Stimulated activated naive CD8-positive, alpha-beta T cell treated with anti-CD3 and anti-CD28 coated beads, Interleukin-15, Interleukin-2, amounts not matched to agents 100 ng/mL and 50 ng/mL, for 24 hours (primary cell): ENCODE data around the gene TBCE.
"Not testable (repeated sequence)": the region's sequence is repeated elsewhere in the genome, so short reads cannot be mapped to it uniquely, and the experiment has no call there.

Source experiments
- H3K27ac Mint-ChIP-seq: one replicate; pipeline ENCODE4 v1.8.0; 2021; ENCODE audit warnings: mild to moderate bottlenecking, mixed read lengths
- H3K27me3 Mint-ChIP-seq: one replicate; pipeline ENCODE4 v1.8.0; 2021; ENCODE audit warnings: mixed read lengths
- H3K36me3 Mint-ChIP-seq: one replicate; pipeline ENCODE4 v1.8.0; 2021; ENCODE audit warnings: low read depth, mixed read lengths
- H3K4me1 Mint-ChIP-seq: one replicate; pipeline ENCODE4 v1.8.0; 2021; ENCODE audit warnings: low read depth, mixed read lengths
- H3K4me3 Mint-ChIP-seq: one replicate; pipeline ENCODE4 v1.8.0; 2021; ENCODE audit warnings: mild to moderate bottlenecking, mixed read lengths
- H3K9me3 Mint-ChIP-seq: one replicate; pipeline ENCODE4 v1.8.0; 2021; ENCODE audit warnings: mixed read lengths

TBCE gene

DNA sequence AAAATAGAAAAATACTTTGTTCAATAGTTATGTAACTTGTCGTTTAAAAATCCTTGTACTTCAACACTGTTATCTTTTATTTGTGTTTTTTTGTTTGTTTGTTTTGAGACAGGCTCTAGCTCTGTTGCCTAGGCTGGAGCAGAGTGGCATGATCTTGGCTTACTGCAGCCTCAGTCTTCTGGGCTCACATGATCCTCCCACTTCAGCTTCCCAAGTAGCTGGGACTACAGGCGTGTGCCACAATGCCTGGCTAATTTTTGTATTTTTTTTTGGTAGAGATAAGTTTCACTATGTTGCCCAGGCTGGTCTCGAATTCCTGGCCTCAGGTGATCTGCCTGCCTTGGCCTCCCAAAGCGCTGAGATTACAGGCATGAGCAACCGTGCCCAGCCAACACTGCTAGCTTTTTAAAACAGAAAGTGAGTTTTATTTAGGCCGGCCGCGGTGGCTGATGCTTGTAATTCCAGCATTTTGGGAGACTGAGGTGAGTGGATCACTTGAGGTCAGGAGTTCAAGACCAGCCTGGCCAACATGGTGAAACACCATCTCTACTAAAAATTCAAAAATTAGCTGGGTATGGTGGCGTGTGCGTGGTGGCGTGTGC lies 11.0 kb downstream of the TBCE start:
- not testable (repeated sequence) for H3K9me3 Mint-ChIP-seq, H3K27me3 Mint-ChIP-seq, H3K4me1 Mint-ChIP-seq, H3K27ac Mint-ChIP-seq, H3K4me3 Mint-ChIP-seq
- peaks cover 23% of the 10 kb centered on the region for H3K36me3 Mint-ChIP-seq

DNA sequence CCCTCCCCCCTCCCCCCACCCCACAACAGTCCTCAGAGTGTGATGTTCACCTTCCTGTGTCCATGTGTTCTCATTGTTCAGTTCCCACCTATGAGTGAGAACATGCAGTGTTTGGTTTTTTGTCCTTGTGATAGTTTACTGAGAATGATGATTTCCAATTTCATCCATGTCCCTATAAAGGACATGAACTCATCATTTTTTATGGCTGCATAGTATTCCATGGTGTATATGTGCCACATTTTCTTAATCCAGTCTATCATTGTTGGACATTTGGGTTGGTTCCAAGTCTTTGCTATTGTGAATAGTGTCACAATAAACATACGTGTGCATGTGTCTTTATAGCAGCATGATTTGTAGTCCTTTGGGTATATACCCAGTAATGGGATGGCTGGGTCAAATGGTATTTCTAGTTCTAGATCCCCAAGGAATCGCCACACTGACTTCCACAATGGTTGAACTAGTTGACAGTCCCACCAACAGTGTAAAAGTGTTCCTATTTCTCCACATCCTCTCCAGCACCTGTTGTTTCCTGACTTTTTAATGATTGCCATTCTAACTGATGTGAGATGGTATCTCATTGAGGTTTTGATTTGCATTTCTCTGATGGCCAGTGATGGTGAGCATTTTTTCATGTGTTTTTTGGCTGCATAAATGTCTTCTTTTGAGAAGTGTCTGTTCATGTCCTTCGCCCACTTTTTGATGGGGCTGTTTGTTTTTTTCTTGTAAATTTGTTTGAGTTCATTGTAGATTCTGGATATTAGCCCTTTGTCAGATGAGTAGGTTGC lies 14.9 kb downstream of the TBCE start:
- not testable (repeated sequence) for H3K27me3 Mint-ChIP-seq, H3K4me1 Mint-ChIP-seq, H3K9me3 Mint-ChIP-seq, H3K27ac Mint-ChIP-seq, H3K4me3 Mint-ChIP-seq
- peaks cover 29% of the 10 kb centered on the region for H3K36me3 Mint-ChIP-seq

DNA sequence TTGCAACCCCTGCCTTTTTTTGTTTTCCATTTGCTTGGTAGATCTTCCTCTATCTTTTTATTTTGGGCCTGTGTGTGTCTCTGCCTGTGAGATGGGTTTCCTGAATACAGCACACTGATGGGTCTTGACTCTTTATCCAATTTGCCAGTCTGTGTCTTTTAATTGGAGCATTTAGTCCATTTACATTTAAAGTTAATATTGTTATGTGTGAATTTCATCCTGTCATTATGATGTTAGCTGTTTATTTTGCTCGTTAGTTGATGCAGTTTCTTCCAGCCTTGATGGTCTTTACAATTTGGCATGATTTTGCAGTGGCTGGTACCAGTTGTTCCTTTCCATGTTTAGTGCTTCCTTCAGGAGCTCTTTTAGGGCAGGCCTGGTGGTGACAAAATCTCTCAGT lies 18.4 kb downstream of the TBCE start:
- H3K27me3 Mint-ChIP-seq, H3K27ac Mint-ChIP-seq, H3K4me1 Mint-ChIP-seq, H3K4me3 Mint-ChIP-seq, H3K9me3 Mint-ChIP-seq: not testable (repeated sequence)
- peaks cover 35% of the 10 kb centered on the region for H3K36me3 Mint-ChIP-seq

DNA sequence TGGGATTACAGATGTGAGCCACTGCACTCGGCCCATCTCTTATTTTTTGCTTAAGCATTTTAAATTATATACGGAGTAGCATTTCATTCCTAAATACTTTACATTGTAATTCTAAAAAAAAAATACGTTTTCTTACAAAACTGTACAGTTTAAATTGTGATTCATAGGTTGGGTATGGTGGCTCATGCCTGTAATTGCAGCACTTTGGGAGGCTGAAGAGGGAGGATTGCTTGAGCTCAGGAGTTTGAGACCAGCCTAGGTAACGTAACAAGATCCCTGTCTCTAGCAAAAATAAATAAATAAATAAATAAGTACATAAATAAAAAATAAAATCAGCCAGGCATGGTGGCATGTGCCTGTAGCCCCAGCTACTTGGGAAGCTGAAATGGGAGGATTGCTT lies 24.6 kb downstream of the TBCE start:
- Mint-ChIP-seq H3K4me1 (no peaks in the 10 kb centered on the region), H3K4me3 (no peak overlapping the region), H3K9me3 (no peaks in the 10 kb centered on the region), H3K36me3 (peaks cover 11% of the 10 kb centered on the region), H3K27ac (no peak overlapping the region), H3K27me3 (no peaks in the 10 kb centered on the region)

DNA sequence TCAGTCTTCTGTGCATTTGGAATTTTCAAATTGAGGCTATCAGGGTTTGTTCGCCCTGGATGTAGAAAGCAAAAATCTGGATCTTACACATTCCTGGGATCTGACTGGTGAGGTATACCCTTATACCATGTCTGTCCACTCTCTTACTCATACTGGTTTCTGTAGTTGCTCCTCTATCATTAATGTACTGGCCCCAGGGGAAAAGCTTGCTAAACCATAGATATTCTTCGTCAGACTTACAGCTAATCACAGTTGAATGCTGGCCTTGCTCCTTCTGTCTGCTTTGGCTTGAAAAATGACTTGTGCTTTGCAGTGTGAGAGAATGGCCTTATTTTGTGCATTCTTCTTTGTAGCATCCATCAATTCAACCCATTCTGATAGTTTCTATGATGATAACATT lies 30.5 kb downstream of the TBCE start:
- Mint-ChIP-seq H3K36me3 (peaks cover 11% of the 10 kb centered on the region), H3K27ac (no peak overlapping the region)

DNA sequence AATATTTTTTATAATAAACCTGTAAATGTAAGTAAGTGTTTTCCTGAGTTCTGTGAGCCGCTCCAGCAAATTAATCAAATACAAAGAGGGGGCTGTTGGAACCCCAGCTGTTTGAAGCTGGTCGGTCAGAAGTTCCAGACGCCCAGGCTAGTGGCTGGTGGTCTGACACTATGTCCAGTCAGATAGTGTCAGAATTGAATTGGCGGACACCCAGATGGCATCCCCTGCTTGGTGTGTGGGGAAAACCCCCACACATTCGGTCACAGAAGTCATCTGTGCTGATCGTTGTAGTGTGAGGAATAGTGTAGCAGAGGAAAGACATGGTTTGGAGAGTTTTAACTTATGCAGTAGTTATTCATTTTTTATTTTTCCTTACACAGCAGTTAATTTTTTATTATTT lies 32.4 kb downstream of the TBCE start:
- Mint-ChIP-seq H3K27ac (no peak overlapping the region), H3K4me3 (no peak overlapping the region), H3K27me3 (no peaks in the 10 kb centered on the region)

More for the DNA sequence above, 30.5 kb downstream of the TBCE start:
- H3K4me1 Mint-ChIP-seq, result no peaks in the 10 kb centered on the region
- H3K9me3 Mint-ChIP-seq, result no peaks in the 10 kb centered on the region
- H3K4me3 Mint-ChIP-seq, result no peak overlapping the region
- no peaks in the 10 kb centered on the region for H3K27me3 Mint-ChIP-seq

DNA sequence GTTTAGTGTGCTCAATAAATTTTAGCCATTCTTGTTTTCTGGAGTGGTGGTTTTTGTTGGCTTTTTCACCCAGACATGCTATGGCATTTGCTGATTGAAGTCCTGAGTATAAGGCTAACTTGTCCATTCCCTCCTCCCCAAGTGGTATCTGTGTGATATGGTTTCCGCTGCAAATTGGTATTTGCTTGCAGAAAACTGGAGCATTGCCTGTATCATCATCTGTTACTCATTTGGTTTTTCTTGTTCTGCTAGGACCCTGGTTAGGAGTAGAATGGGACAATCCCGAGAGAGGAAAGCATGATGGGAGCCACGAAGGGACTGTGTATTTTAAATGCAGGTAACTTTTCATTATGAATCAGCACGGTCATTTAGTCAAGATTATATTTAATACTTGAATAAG lies 34.0 kb downstream of the TBCE start:
- no peaks in the 10 kb centered on the region for H3K4me1 Mint-ChIP-seq

More for the DNA sequence above, 32.4 kb downstream of the TBCE start:
- H3K36me3 Mint-ChIP-seq, result peaks cover 20% of the 10 kb centered on the region
- H3K9me3 Mint-ChIP-seq, result no peaks in the 10 kb centered on the region
- H3K4me1 Mint-ChIP-seq, result no peaks in the 10 kb centered on the region

DNA sequence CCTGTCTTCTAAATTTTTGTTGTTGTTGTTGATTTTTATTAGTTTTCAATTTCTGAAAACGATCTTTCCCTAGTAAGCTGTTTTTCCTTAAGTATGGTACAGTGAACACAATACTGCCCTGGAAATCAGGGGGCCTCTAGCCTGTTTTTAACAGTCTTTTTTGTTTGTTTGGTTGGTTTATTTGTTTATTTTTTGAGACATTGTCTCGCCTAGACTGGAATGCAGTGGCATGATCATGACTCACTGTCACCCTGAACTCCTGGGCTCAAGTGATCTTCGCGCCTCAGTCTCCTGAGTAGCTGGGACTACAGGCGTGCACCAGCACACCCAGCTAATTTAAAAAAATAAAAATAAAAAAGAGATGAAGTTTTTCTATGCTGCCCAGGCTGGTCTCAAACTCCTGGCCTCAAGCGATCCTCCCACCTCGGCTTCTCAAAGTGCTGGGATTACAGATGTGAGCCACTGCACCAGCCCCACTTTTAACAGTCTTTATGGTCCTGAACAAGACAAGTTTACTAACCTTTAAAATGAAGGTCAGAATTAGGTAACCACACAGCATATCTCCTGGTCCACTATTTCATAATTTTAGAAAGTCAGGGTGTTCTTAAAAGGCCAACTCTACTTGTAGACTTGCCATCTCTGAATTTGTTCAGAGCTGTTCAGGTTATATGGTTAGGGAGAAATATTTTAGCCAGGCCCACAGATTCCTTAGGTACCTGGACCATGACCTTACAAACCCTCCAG lies 35.4 kb downstream of the TBCE start:
- no peak overlapping the region for H3K27ac Mint-ChIP-seq
- H3K27me3 Mint-ChIP-seq, result no peaks in the 10 kb centered on the region
- H3K9me3 Mint-ChIP-seq, result no peaks in the 10 kb centered on the region
- peaks cover 20% of the 10 kb centered on the region for H3K36me3 Mint-ChIP-seq
- no peaks in the 10 kb centered on the region for H3K4me1 Mint-ChIP-seq
- H3K4me3 Mint-ChIP-seq, result no peak overlapping the region

More for the DNA sequence above, 34.0 kb downstream of the TBCE start:
- Mint-ChIP-seq H3K4me3 (no peak overlapping the region), H3K27me3 (no peaks in the 10 kb centered on the region), H3K36me3 (peaks cover 20% of the 10 kb centered on the region), H3K27ac (no peak overlapping the region), H3K9me3 (no peaks in the 10 kb centered on the region)

DNA sequence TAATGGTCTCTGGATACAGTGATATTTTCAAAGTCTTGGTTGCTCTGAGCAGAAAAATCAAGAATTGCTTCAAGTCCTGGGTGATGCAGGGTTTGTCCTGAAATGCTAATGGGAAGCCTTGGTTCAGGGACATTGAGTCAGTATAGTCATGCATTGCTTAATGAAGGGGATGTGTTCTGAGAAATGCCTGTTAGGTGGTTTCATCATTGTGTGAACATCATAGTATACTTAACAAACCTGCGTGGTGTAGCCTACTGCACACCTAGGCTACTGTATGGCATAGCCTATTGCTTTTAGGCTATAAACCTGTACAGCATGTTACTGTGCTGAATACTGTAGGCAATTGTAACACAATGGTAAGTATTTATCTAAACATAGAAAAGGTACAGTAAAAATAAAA lies 36.4 kb downstream of the TBCE start:
- no peak overlapping the region for H3K27ac Mint-ChIP-seq
- peaks cover 20% of the 10 kb centered on the region for H3K36me3 Mint-ChIP-seq
- H3K4me1 Mint-ChIP-seq, result no peaks in the 10 kb centered on the region
- H3K4me3 Mint-ChIP-seq, result no peak overlapping the region
- no peaks in the 10 kb centered on the region for H3K27me3 Mint-ChIP-seq
- H3K9me3 Mint-ChIP-seq, result no peaks in the 10 kb centered on the region

DNA sequence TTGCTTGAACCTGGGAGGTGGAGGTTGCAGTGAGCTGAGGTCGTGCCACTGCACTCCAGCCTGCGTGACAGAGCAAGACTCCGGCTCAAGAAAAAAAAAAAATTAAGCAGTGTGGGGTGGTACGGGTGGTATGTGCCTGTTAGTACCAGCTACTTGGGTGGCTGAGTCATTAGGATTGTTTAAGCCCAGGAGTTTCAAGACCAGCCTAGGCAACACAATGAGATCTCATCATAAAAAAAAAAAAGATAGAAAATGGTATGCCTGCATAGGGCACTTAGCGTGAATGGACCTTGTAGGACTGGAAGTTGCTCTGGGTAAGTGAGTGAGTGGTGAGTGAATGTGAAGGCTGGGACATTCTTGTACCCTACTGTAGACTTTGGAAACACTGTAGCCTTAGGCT lies 37.0 kb downstream of the TBCE start:
- no peaks in the 10 kb centered on the region for H3K27me3 Mint-ChIP-seq
- no peaks in the 10 kb centered on the region for H3K9me3 Mint-ChIP-seq
- H3K27ac Mint-ChIP-seq, result no peak overlapping the region
- no peak overlapping the region for H3K4me3 Mint-ChIP-seq
- peaks cover 20% of the 10 kb centered on the region for H3K36me3 Mint-ChIP-seq
- no peaks in the 10 kb centered on the region for H3K4me1 Mint-ChIP-seq

DNA sequence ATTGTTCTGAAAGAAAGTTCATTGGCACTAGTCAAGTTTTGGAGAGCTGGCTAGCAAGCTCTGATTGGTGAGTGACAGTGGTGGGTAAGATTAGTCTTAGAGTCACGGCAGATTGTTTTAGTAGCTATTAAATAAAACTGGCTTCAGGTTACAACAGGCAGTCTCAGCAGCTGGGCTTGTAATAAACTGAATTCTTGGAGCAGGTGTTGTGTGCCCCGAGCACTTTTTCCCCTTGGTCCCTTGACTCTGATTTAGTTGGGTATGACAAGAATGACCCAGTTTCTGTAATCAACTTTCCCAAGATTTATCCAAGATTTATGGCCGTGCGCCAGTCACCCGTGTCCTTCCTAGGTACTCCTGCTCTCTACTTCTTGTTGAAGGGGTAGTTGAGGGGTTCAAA lies 40.2 kb downstream of the TBCE start:
- Mint-ChIP-seq H3K36me3 (peaks cover 10% of the 10 kb centered on the region), H3K27me3 (no peaks in the 10 kb centered on the region), H3K9me3 (no peaks in the 10 kb centered on the region), H3K4me1 (no peaks in the 10 kb centered on the region), H3K4me3 (no peak overlapping the region), H3K27ac (no peak overlapping the region)

DNA sequence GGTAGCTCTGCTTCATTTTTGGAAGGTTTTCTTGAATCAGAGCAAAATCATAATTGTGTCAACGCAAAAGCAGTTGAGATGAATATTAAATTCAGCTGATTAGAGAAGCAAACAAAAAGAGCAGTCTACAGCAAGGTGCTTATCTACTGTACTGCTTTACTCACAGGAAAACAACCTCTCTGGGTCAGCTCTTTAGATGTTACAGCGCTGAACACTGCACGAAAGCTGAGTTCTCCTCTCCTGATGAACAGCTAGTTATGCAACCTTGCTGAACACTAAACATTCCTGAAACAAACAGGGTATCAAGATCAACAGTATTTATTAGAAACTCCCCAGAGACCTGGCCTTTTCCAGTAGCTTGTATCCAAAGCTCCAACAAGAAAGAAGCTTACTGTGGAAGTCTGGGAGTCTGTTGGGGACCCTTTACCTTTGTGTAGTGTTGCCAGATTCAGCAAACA lies 41.3 kb downstream of the TBCE start:
- Mint-ChIP-seq H3K4me3 (no peak overlapping the region), H3K27me3 (no peaks in the 10 kb centered on the region), H3K27ac (no peak overlapping the region), H3K9me3 (no peaks in the 10 kb centered on the region), H3K36me3 (peaks cover 1% of the 10 kb centered on the region), H3K4me1 (no peaks in the 10 kb centered on the region)

DNA sequence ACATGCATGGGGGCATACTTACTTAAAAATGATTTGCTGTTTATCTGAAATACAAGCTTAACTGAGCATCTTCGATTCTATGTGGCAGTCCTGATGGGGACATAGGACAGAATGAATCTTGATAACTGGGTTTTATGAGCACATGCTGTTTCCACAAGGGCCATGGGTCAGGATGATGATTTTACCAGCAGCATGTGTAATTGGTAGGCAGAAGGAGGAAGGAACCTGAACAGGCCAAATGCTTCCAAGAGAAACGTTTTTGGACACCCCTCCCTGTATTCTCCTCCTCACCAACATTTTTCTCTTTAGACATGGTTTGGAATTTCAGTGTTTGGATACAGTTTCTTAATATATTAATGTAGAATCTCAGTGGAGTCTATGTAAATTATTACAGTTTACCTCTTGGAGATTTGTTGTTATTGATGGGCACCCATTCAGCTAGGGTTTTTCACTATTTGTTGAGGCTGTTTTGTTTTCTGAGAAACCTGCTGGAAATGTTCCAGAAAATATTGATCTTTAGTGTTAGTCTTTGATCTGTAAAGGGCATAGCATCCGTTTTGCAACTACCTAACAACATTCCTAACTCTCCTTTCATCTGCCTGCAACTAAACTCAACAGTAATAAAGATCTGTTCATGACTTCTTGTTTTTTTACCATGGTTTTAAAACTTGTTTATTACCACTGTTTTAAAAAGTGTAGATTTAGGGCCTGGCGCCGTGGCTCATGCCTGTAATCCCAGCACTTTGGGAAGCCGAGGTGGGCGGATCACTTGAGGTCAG lies 42.0 kb downstream of the TBCE start:
- H3K4me3 Mint-ChIP-seq, result no peak overlapping the region
- no peaks in the 10 kb centered on the region for H3K27me3 Mint-ChIP-seq
- H3K27ac Mint-ChIP-seq, result no peak overlapping the region

DNA sequence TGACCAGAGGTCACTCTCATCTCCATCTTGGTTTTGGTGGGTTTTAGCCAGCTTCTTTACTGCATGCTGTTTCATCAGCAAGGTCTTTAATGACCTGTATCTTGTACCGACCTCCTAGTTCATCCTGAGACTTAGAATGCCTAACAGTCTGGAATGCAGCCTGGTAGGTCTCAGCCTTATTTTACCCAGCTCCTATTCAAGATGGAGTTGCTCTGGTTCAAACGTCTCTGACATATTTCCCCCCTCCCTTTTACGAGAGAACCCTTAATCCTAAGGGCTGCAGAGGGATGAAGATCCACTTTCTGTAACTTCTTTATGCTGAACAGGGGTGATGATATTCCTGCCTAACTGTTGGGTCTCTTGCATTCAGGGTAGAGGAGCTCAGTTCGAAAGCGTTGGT lies 43.2 kb downstream of the TBCE start:
- Mint-ChIP-seq H3K27me3 (no peaks in the 10 kb centered on the region), H3K4me3 (no peak overlapping the region), H3K36me3 (peaks cover 5% of the 10 kb centered on the region), H3K27ac (no peak overlapping the region), H3K9me3 (no peaks in the 10 kb centered on the region), H3K4me1 (no peaks in the 10 kb centered on the region)

More for the DNA sequence above, 42.0 kb downstream of the TBCE start:
- Mint-ChIP-seq H3K9me3 (no peaks in the 10 kb centered on the region), H3K4me1 (no peaks in the 10 kb centered on the region), H3K36me3 (peaks cover 1% of the 10 kb centered on the region)
